A549 (cell line): ENCODE data around the gene DHTKD1.
"Not testable (repeated sequence)": the region's sequence is repeated elsewhere in the genome, so short reads cannot be mapped to it uniquely, and the experiment has no call there.

Experiments
- CHD2 ChIP-seq: fragments of 150-350 bp; IDR thresholded peaks from 2 replicates; pipeline ENCODE4 v1.6.1; 2014; ENCODE audit warnings: low read length; ENCODE audit not compliant: partially characterized antibody
- EP300 ChIP-seq, 2 experiments: fragments of >200 bp; sonication (Bioruptor Twin); formaldehyde crosslinking; IDR thresholded peaks; 2 replicates in 1 of 2; 3 replicates in 1 of 2; pipeline ENCODE4 v1.6.1; 2016 to 2017
- HDAC2 ChIP-seq: fragments of 200-600 bp; sonication (generic); IDR thresholded peaks from 2 replicates; pipeline ENCODE4 v1.6.1; 2016
- HOXA7 ChIP-seq: fragments of 250-450 bp; sonication (Bioruptor Pico); IDR thresholded peaks from 2 replicates; pipeline ENCODE4 v1.5.0; 2020; ENCODE audit warnings: mild to moderate bottlenecking, moderate library complexity
- JUNB ChIP-seq: fragments of >200 bp; sonication (Bioruptor Twin); formaldehyde crosslinking; IDR thresholded peaks from 2 replicates; pipeline ENCODE4 v1.6.1; 2016
- KDM1A ChIP-seq: fragments of 200-600 bp; sonication (generic); IDR thresholded peaks from 2 replicates; pipeline ENCODE4 v1.6.1; 2016; ENCODE audit warnings: low read depth, mild to moderate bottlenecking
- MAFK ChIP-seq: fragments of 450-650 bp; IDR thresholded peaks from 2 replicates; pipeline ENCODE4 v1.6.1; 2014; ENCODE audit not compliant: partially characterized antibody
- MAZ ChIP-seq: fragments of 150-350 bp; IDR thresholded peaks from 2 replicates; pipeline ENCODE4 v1.6.1; 2014; ENCODE audit warnings: antibody characterized with exemption, low read depth, low read length, borderline replicate concordance
- POLR2A ChIP-seq: IDR thresholded peaks from 2 replicates; pipeline ENCODE4 v1.6.1; 2012; ENCODE audit warnings: mild to moderate bottlenecking, low read length
- POLR2AphosphoS2 ChIP-seq: conservative IDR thresholded peaks from 2 replicates; pipeline ENCODE4 v1.6.1; 2012; ENCODE audit warnings: low read length, improper control_type of control experiment, inconsistent platforms
- ZFP36 ChIP-seq: fragments of 450-650 bp; IDR thresholded peaks from 2 replicates; pipeline ENCODE4 v1.6.1; 2014; ENCODE audit warnings: borderline replicate concordance; ENCODE audit not compliant: partially characterized antibody
- TF ChIP-seq, protein P1 (sequence below): fragments of >200 bp; sonication (Bioruptor Twin); formaldehyde crosslinking; IDR thresholded peaks from 3 replicates; pipeline ENCODE4 v1.5.1; 2016

DNA sequence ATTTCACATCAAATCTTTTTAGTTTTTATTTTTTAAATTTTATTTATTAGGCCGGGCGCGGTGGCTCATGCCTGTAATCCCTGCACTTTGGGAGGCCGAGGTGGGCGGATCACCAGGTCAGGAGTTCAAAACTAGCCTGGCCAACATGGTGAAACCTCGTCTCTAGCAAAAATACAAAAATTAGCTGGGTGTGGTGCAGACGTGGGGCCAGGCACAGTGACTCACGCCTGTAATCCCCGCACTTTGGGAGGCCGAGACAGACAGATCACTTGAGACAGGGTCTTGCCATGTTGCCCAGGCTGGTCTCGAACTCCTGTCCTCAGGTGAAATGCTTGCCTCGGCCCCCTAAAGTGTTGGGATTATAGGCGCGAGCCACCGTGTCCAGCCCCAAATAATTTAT is 2.7 kb downstream of the DHTKD1 start:
- TF ChIP-seq, protein P1, sequence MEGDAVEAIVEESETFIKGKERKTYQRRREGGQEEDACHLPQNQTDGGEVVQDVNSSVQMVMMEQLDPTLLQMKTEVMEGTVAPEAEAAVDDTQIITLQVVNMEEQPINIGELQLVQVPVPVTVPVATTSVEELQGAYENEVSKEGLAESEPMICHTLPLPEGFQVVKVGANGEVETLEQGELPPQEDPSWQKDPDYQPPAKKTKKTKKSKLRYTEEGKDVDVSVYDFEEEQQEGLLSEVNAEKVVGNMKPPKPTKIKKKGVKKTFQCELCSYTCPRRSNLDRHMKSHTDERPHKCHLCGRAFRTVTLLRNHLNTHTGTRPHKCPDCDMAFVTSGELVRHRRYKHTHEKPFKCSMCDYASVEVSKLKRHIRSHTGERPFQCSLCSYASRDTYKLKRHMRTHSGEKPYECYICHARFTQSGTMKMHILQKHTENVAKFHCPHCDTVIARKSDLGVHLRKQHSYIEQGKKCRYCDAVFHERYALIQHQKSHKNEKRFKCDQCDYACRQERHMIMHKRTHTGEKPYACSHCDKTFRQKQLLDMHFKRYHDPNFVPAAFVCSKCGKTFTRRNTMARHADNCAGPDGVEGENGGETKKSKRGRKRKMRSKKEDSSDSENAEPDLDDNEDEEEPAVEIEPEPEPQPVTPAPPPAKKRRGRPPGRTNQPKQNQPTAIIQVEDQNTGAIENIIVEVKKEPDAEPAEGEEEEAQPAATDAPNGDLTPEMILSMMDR: not testable (repeated sequence)
- TF ChIP-seq MAZ; POLR2A; MAFK; HOXA7 (CRISPR knock-in tag); KDM1A; EP300 (IDR thresholded peaks at IDR 0.05); POLR2AphosphoS2; CHD2; ZFP36; JUNB; HDAC2: not testable (repeated sequence)
